Measurements from ENCODE around the gene HOXC4.

GRCh38 chr12:54033980-54034784 is 19.5 kb upstream of the HOXC4 start:
- TF ChIP-seq POLR2AphosphoS5 (IDR thresholded peaks at IDR 0.05) (no peak), POLR2A (IDR thresholded peaks at IDR 0.05) (no peak)
- TF ChIP-seq, protein P1, sequence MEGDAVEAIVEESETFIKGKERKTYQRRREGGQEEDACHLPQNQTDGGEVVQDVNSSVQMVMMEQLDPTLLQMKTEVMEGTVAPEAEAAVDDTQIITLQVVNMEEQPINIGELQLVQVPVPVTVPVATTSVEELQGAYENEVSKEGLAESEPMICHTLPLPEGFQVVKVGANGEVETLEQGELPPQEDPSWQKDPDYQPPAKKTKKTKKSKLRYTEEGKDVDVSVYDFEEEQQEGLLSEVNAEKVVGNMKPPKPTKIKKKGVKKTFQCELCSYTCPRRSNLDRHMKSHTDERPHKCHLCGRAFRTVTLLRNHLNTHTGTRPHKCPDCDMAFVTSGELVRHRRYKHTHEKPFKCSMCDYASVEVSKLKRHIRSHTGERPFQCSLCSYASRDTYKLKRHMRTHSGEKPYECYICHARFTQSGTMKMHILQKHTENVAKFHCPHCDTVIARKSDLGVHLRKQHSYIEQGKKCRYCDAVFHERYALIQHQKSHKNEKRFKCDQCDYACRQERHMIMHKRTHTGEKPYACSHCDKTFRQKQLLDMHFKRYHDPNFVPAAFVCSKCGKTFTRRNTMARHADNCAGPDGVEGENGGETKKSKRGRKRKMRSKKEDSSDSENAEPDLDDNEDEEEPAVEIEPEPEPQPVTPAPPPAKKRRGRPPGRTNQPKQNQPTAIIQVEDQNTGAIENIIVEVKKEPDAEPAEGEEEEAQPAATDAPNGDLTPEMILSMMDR (IDR thresholded peaks at IDR 0.05 in 8 of 11, conservative IDR thresholded peaks at IDR 0.05 in 3 of 11) = no peak

Data from spleen (tissue), 7 donors.